ENCODE data around the gene SDK1.
A peak's percentile ranks its signal among the peaks of the same experiment; 100 is the strongest.

The SDK1 gene

GRCh38 chr7:3548815-3549214 lies 247.8 kb downstream of the SDK1 start:
- H3K4me3 ChIP-seq (ENCODE audit: low read depth, low read length): no peak overlapping the region
- peak; percentile 20 for DNase-seq (ENCODE audit: low read depth)
- TF ChIP-seq CTCF (conservative IDR thresholded peaks at IDR 0.05; ENCODE audit: low read depth, low read length): no peak

GRCh38 chr7:3549601-3550000 lies 248.5 kb downstream of the SDK1 start:
- DNase-seq (ENCODE audit: low read depth): peak; percentile 5
- H3K4me3 ChIP-seq (ENCODE audit: low read depth, low read length): no peak overlapping the region
- no peak for TF ChIP-seq CTCF (conservative IDR thresholded peaks at IDR 0.05; ENCODE audit: low read depth, low read length)

GRCh38 chr7:3551536-3551935 lies 250.5 kb downstream of the SDK1 start:
- DNase-seq (ENCODE audit: low read depth): no peak

GRCh38 chr7:3552499-3552898 lies 251.4 kb downstream of the SDK1 start:
- no peak overlapping the region for H3K4me3 ChIP-seq (ENCODE audit: low read depth, low read length)
- no peak for DNase-seq (ENCODE audit: low read depth)
- TF ChIP-seq CTCF (conservative IDR thresholded peaks at IDR 0.05; ENCODE audit: low read depth, low read length): no peak

More at GRCh38 chr7:3551536-3551935, 250.5 kb downstream of the SDK1 start:
- no peak overlapping the region for H3K4me3 ChIP-seq (ENCODE audit: low read depth, low read length)
- no peak for TF ChIP-seq CTCF (conservative IDR thresholded peaks at IDR 0.05; ENCODE audit: low read depth, low read length)

GRCh38 chr7:3558400-3558799 lies 257.3 kb downstream of the SDK1 start:
- TF ChIP-seq CTCF (conservative IDR thresholded peaks at IDR 0.05; ENCODE audit: low read depth, low read length): no peak
- no peak for DNase-seq (ENCODE audit: low read depth)
- no peak overlapping the region for H3K4me3 ChIP-seq (ENCODE audit: low read depth, low read length)

- no peak overlapping the region for H3K4me3 ChIP-seq (ENCODE audit: low read depth, low read length)
- TF ChIP-seq CTCF (conservative IDR thresholded peaks at IDR 0.05; ENCODE audit: low read depth, low read length): no peak
- DNase-seq (ENCODE audit: low read depth): peak; percentile 97
Measured at GRCh38 chr7:3559278-3559677, 258.2 kb downstream of the SDK1 start.

- H3K4me3 ChIP-seq (ENCODE audit: low read depth, low read length): no peak overlapping the region
- no peak for TF ChIP-seq CTCF (conservative IDR thresholded peaks at IDR 0.05; ENCODE audit: low read depth, low read length)
- DNase-seq (ENCODE audit: low read depth): no peak
Measured at GRCh38 chr7:3560495-3560894, 259.4 kb downstream of the SDK1 start.

Data from choroid plexus epithelial cell (primary cell).